ENCODE results near the gene IREB2. TPM values are rescaled to one million over a fixed set of nuclear protein-coding genes. Genes with fewer than 3 reads are reported as not detected.
A peak's percentile ranks its signal among the peaks of the same experiment; 100 is the strongest.

Gene IREB2
- total RNA-seq (10 to 100 TPM; 58.7 to 71.5 (median 65.1) TPM), total RNA-seq (48.4 to 125 (median 90.8) reads per million in 29 experiments)
- 46.0 TPM for total RNA-seq (2013)

GRCh38 chr15:78437762-78438618 is at the start of gene IREB2:
Gene IREB2, plus strand, starts transcription at chr15:78438216. Its CDS starts 122 bp downstream, at chr15:78438338.
- POLR2A ChIA-PET: interaction anchor here (0.5 to 1.7 kb wide), 5 partner anchors 14 to 442 kb away, joined by 3 to 16 read pairs (median 6); partner anchors contain the start of genes PSMA4 (in 1 of the 2) and SKIC8 (in 1 of the 2)
- Mint-ChIP-seq H3K36me3 (peaks cover 16% of the 10 kb centered on the region), H3K27ac (peak within 1 kb of the TSS; percentile 95 to 96)

GRCh38 chr15:78388865-78389264 is 49.2 kb upstream of the IREB2 start:
- Histone ChIP-seq H3K9me3 (no peaks in the 10 kb centered on the region), H3K4me3 (ENCODE audit: control insufficient read depth in 1 of 2, extremely low read depth in 1 of 2, low read length in 1 of 2) (no peak overlapping the region), H3K4me1 (ENCODE audit: control insufficient read depth in 1 of 2, extremely low read depth in 1 of 2, insufficient read depth in 2 of 2, low read length in 2 of 2) (no peaks in the 10 kb centered on the region), H3K27me3 (replicated peaks in 1 of 2; ENCODE audit: control insufficient read depth in 2 of 2, extremely low read depth in 1 of 2, insufficient read depth in 2 of 2, low read length in 1 of 2) (peaks cover 0 to 17% of the 10 kb centered on the region in 2 experiments), H3K27ac (ENCODE audit: low read length) (no peak overlapping the region), H3K36me3 (ENCODE audit: control insufficient read depth in 2 of 2, extremely low read depth in 1 of 2, insufficient read depth in 1 of 2, low read length in 1 of 2) (no peaks in the 10 kb centered on the region)
- Mint-ChIP-seq H3K9me3 (peaks cover 0 to 5% (median 0%) of the 10 kb centered on the region in 3 donors), H3K36me3 (no peaks in the 10 kb centered on the region), H3K4me1 (no peaks in the 10 kb centered on the region), H3K27me3 (peaks cover 38% of the 10 kb centered on the region in 2 donors), H3K27ac (no peak overlapping the region), H3K4me3 (no peak overlapping the region)
- WGBS (ENCODE audit: insufficient coverage): 94% methylated on average over 6 of the region's 12 CpGs
- ChIA-PET CTCF (no interaction called here), POLR2A (no interaction called here)
- DNase-seq (no peak), ATAC-seq (replicated peaks in 1 of 4) (no peak)

More at GRCh38 chr15:78437762-78438618, at the start of gene IREB2:
- H3K27me3 ChIP-seq (replicated peaks in 1 of 2; ENCODE audit: control insufficient read depth in 2 of 2, extremely low read depth in 1 of 2, insufficient read depth in 2 of 2, low read length in 1 of 2): no peaks in the 10 kb centered on the region
- H3K9me3 ChIP-seq: no peaks in the 10 kb centered on the region
- H3K27ac ChIP-seq (ENCODE audit: low read length): peak within 1 kb of the TSS; percentile 90
- Mint-ChIP-seq H3K9me3 (no peaks in the 10 kb centered on the region), H3K4me3 (peak within 1 kb of the TSS; percentile 91 to 98 (median 95)), H3K27me3 (no peaks in the 10 kb centered on the region), H3K4me1 (peaks cover 43 to 53% (median 46%) of the 10 kb centered on the region in 3 donors)
- ATAC-seq (replicated peaks in 1 of 4): peak; percentile 92 to 94 (median 93)
- H3K4me1 ChIP-seq (ENCODE audit: control insufficient read depth in 1 of 2, extremely low read depth in 1 of 2, insufficient read depth in 2 of 2, low read length in 2 of 2): peaks cover 17 to 27% of the 10 kb centered on the region in 2 experiments
- peak; percentile 93 to 99 (median 96) for DNase-seq
- CTCF ChIA-PET: interaction anchor here (0.5 to 1.6 kb wide), 6 partner anchors 15 to 1630 kb away, joined by 3 to 9 read pairs (median 3); partner anchors contain the start of gene SKIC8 (in 1 of the 2)
- peaks cover 0 to 30% of the 10 kb centered on the region in 2 donors for H3K36me3 ChIP-seq (ENCODE audit: control insufficient read depth in 2 of 2, extremely low read depth in 1 of 2, insufficient read depth in 1 of 2, low read length in 1 of 2)
- under 1% methylated on average over 73 of the region's 78 CpGs for WGBS (ENCODE audit: insufficient coverage)
- peak within 1 kb of the TSS; percentile 94 to 99 for H3K4me3 ChIP-seq (ENCODE audit: control insufficient read depth in 1 of 2, extremely low read depth in 1 of 2, low read length in 1 of 2)

- ATAC-seq (replicated peaks in 1 of 4) (no peak), DNase-seq (no peak)
- Histone ChIP-seq H3K27ac (ENCODE audit: low read length) (no peak overlapping the region), H3K27me3 (replicated peaks in 1 of 2; ENCODE audit: control insufficient read depth in 2 of 2, extremely low read depth in 1 of 2, insufficient read depth in 2 of 2, low read length in 1 of 2) (peaks cover 0 to 15% of the 10 kb centered on the region in 2 experiments), H3K36me3 (ENCODE audit: control insufficient read depth in 2 of 2, extremely low read depth in 1 of 2, insufficient read depth in 1 of 2, low read length in 1 of 2) (no peaks in the 10 kb centered on the region), H3K4me1 (ENCODE audit: control insufficient read depth in 1 of 2, extremely low read depth in 1 of 2, insufficient read depth in 2 of 2, low read length in 2 of 2) (no peaks in the 10 kb centered on the region), H3K4me3 (ENCODE audit: control insufficient read depth in 1 of 2, extremely low read depth in 1 of 2, low read length in 1 of 2) (no peak overlapping the region), H3K9me3 (no peaks in the 10 kb centered on the region)
- CTCF ChIA-PET: no interaction called here
- WGBS (ENCODE audit: insufficient coverage): 88% methylated on average over 4 of the region's 7 CpGs
- H3K4me3 Mint-ChIP-seq: no peak overlapping the region
- H3K4me1 Mint-ChIP-seq: no peaks in the 10 kb centered on the region
- peaks cover 35 to 36% of the 10 kb centered on the region in 2 donors for H3K27me3 Mint-ChIP-seq
- peaks cover 0 to 5% (median 0%) of the 10 kb centered on the region in 3 donors for H3K9me3 Mint-ChIP-seq
- H3K36me3 Mint-ChIP-seq: no peaks in the 10 kb centered on the region
- H3K27ac Mint-ChIP-seq: no peak overlapping the region
- POLR2A ChIA-PET: no interaction called here
Measured at GRCh38 chr15:78389322-78389721, 48.7 kb upstream of the IREB2 start.

- ChIA-PET CTCF (no interaction called here), POLR2A (no interaction called here)
- H3K36me3 Mint-ChIP-seq: no peaks in the 10 kb centered on the region
- ATAC-seq (replicated peaks in 1 of 4) (no peak), DNase-seq (no peak)
- Histone ChIP-seq H3K4me1 (ENCODE audit: control insufficient read depth in 1 of 2, extremely low read depth in 1 of 2, insufficient read depth in 2 of 2, low read length in 2 of 2) (no peaks in the 10 kb centered on the region), H3K27ac (ENCODE audit: low read length) (no peak overlapping the region), H3K4me3 (ENCODE audit: control insufficient read depth in 1 of 2, extremely low read depth in 1 of 2, low read length in 1 of 2) (no peak overlapping the region), H3K36me3 (ENCODE audit: control insufficient read depth in 2 of 2, extremely low read depth in 1 of 2, insufficient read depth in 1 of 2, low read length in 1 of 2) (no peaks in the 10 kb centered on the region), H3K27me3 (replicated peaks in 1 of 2; ENCODE audit: control insufficient read depth in 2 of 2, extremely low read depth in 1 of 2, insufficient read depth in 2 of 2, low read length in 1 of 2) (peaks cover 0 to 11% of the 10 kb centered on the region in 2 experiments), H3K9me3 (no peaks in the 10 kb centered on the region)
- H3K4me3 Mint-ChIP-seq: no peak overlapping the region
- peaks cover 0 to 5% (median 0%) of the 10 kb centered on the region in 3 donors for H3K9me3 Mint-ChIP-seq
- peaks cover 32 to 34% of the 10 kb centered on the region in 2 donors for H3K27me3 Mint-ChIP-seq
- H3K4me1 Mint-ChIP-seq: no peaks in the 10 kb centered on the region
- no peak overlapping the region for H3K27ac Mint-ChIP-seq
- no CpG with 5 or more reads among the region's 2 CpGs for WGBS (ENCODE audit: insufficient coverage)
Measured at GRCh38 chr15:78389738-78390137, 48.3 kb upstream of the IREB2 start.

- H3K36me3 ChIP-seq (ENCODE audit: control insufficient read depth in 2 of 2, extremely low read depth in 1 of 2, insufficient read depth in 1 of 2, low read length in 1 of 2): no peaks in the 10 kb centered on the region
- H3K27ac ChIP-seq (ENCODE audit: low read length): no peak overlapping the region
- no peaks in the 10 kb centered on the region for H3K36me3 Mint-ChIP-seq
- H3K27me3 ChIP-seq (replicated peaks in 1 of 2; ENCODE audit: control insufficient read depth in 2 of 2, extremely low read depth in 1 of 2, insufficient read depth in 2 of 2, low read length in 1 of 2): peaks cover 0 to 12% of the 10 kb centered on the region in 2 experiments
- H3K4me3 ChIP-seq (ENCODE audit: control insufficient read depth in 1 of 2, extremely low read depth in 1 of 2, low read length in 1 of 2): no peak overlapping the region
- no peak overlapping the region for H3K4me3 Mint-ChIP-seq
- H3K4me1 Mint-ChIP-seq: no peaks in the 10 kb centered on the region
- ChIA-PET POLR2A (no interaction called here), CTCF (no interaction called here)
- H3K27me3 Mint-ChIP-seq: peaks cover 27 to 29% of the 10 kb centered on the region in 2 donors
- peaks cover 0 to 5% (median 0%) of the 10 kb centered on the region in 3 donors for H3K9me3 Mint-ChIP-seq
- H3K9me3 ChIP-seq: no peaks in the 10 kb centered on the region
- 67% methylated on average over 1 of the region's 1 CpG for WGBS (ENCODE audit: insufficient coverage)
- ATAC-seq (replicated peaks in 1 of 4) (no peak), DNase-seq (no peak)
- H3K27ac Mint-ChIP-seq: no peak overlapping the region
- H3K4me1 ChIP-seq (ENCODE audit: control insufficient read depth in 1 of 2, extremely low read depth in 1 of 2, insufficient read depth in 2 of 2, low read length in 2 of 2): no peaks in the 10 kb centered on the region
Measured at GRCh38 chr15:78390242-78390641, 47.8 kb upstream of the IREB2 start.

GRCh38 chr15:78390826-78391225 is 47.2 kb upstream of the IREB2 start:
- no CpG with 5 or more reads among the region's 3 CpGs for WGBS (ENCODE audit: insufficient coverage)
- H3K27me3 Mint-ChIP-seq: peaks cover 21 to 23% of the 10 kb centered on the region in 2 donors

More at GRCh38 chr15:78390826-78391225, 47.2 kb upstream of the IREB2 start:
- ChIA-PET CTCF (no interaction called here), POLR2A (no interaction called here)
- Mint-ChIP-seq H3K4me3 (no peak overlapping the region), H3K36me3 (no peaks in the 10 kb centered on the region), H3K9me3 (peaks cover 0 to 5% (median 0%) of the 10 kb centered on the region in 3 donors), H3K27ac (no peak overlapping the region), H3K4me1 (no peaks in the 10 kb centered on the region)
- Histone ChIP-seq H3K4me3 (ENCODE audit: control insufficient read depth in 1 of 2, extremely low read depth in 1 of 2, low read length in 1 of 2) (no peak overlapping the region), H3K27me3 (replicated peaks in 1 of 2; ENCODE audit: control insufficient read depth in 2 of 2, extremely low read depth in 1 of 2, insufficient read depth in 2 of 2, low read length in 1 of 2) (peaks cover 0 to 11% of the 10 kb centered on the region in 2 experiments), H3K4me1 (ENCODE audit: control insufficient read depth in 1 of 2, extremely low read depth in 1 of 2, insufficient read depth in 2 of 2, low read length in 2 of 2) (no peaks in the 10 kb centered on the region), H3K36me3 (ENCODE audit: control insufficient read depth in 2 of 2, extremely low read depth in 1 of 2, insufficient read depth in 1 of 2, low read length in 1 of 2) (no peaks in the 10 kb centered on the region), H3K27ac (ENCODE audit: low read length) (no peak overlapping the region), H3K9me3 (no peaks in the 10 kb centered on the region)
- DNase-seq (no peak), ATAC-seq (replicated peaks in 1 of 4) (no peak)

Data from T-cell (primary cell).